ENCODE data around the gene CNGB1. TPM values are rescaled to one million over a fixed set of nuclear protein-coding genes. Genes with fewer than 3 reads are reported as not detected.
A peak's percentile ranks its signal among the peaks of the same experiment; 100 is the strongest.
"Not testable (repeated sequence)": the region's sequence is repeated elsewhere in the genome, so short reads cannot be mapped to it uniquely, and the experiment has no call there.

CNGB1 gene
- total RNA-seq, 1 experiment from 2014 or later = not detected

GRCh38 chr16:57982385-57982784 lies 11.5 kb upstream of the CNGB1 start:
- BruUV-seq (replicated peaks) = no TSS peak
- no peak overlapping the region for H3K4me3 ChIP-seq (ENCODE audit: low read depth, low read length)

DNA sequence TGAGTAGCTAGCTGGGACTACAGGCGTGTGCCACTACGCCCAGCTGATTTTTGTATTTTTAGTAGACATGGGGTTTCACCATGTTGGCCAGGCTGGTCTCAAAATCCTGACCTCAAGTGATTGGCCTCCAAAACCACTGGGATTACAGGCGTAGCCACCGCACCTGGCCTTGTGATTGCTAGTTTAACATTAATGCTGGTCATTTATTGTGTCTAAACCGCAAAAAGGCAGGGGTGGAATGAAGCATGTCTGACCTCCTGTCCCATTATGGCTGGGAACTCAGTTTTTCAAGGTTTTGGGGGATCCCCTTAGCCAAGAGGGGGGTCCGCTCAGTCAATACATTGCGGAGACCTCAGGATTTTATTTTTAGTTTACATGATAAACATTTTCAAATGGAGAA lies 10.7 kb upstream of the CNGB1 start:
- ChIA-PET CTCF (no interaction called here), POLR2A (no interaction called here)
- Histone ChIP-seq H3K36me3 (ENCODE audit: control insufficient read depth, insufficient read depth, low read length) (no peaks in the 10 kb centered on the region), H3K9me3 (no peaks in the 10 kb centered on the region), H3K27me3 (replicated peaks; ENCODE audit: control insufficient read depth, insufficient read depth, low read length) (no peaks in the 10 kb centered on the region), H3K4me3 (ENCODE audit: low read depth, low read length) (no peak overlapping the region), H3K4me1 (peaks cover 23% of the 10 kb centered on the region)
- Mint-ChIP-seq H3K4me3 (ENCODE audit: unreplicated experiment) (no peak overlapping the region), H3K36me3 (ENCODE audit: insufficient read depth, unreplicated experiment) (no peaks in the 10 kb centered on the region), H3K4me1 (ENCODE audit: low read depth, unreplicated experiment) (peaks cover 21% of the 10 kb centered on the region), H3K27ac (ENCODE audit: unreplicated experiment) (no peak overlapping the region), H3K9me3 (ENCODE audit: unreplicated experiment) (no peaks in the 10 kb centered on the region), H3K27me3 (ENCODE audit: insufficient read depth, unreplicated experiment) (no peaks in the 10 kb centered on the region)
- no peak for DNase-seq
- TF ChIP-seq, protein P1, sequence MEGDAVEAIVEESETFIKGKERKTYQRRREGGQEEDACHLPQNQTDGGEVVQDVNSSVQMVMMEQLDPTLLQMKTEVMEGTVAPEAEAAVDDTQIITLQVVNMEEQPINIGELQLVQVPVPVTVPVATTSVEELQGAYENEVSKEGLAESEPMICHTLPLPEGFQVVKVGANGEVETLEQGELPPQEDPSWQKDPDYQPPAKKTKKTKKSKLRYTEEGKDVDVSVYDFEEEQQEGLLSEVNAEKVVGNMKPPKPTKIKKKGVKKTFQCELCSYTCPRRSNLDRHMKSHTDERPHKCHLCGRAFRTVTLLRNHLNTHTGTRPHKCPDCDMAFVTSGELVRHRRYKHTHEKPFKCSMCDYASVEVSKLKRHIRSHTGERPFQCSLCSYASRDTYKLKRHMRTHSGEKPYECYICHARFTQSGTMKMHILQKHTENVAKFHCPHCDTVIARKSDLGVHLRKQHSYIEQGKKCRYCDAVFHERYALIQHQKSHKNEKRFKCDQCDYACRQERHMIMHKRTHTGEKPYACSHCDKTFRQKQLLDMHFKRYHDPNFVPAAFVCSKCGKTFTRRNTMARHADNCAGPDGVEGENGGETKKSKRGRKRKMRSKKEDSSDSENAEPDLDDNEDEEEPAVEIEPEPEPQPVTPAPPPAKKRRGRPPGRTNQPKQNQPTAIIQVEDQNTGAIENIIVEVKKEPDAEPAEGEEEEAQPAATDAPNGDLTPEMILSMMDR (IDR thresholded peaks at IDR 0.05; ENCODE audit: insufficient read depth in 1 of 2, low read depth in 1 of 2, low read length in 1 of 2, severe bottlenecking in 1 of 2, unreplicated experiment in 1 of 2) = no peak
- no TSS peak for BruUV-seq (replicated peaks)
- intact Hi-C loops (cut with micrococcal nuclease; ENCODE audit: unreplicated experiment) = no loop called here

More at GRCh38 chr16:57982385-57982784, 11.5 kb upstream of the CNGB1 start:
- H3K9me3 ChIP-seq = no peaks in the 10 kb centered on the region
- no peaks in the 10 kb centered on the region for H3K9me3 Mint-ChIP-seq (ENCODE audit: unreplicated experiment)
- no peak for DNase-seq
- no peak overlapping the region for H3K27ac Mint-ChIP-seq (ENCODE audit: unreplicated experiment)
- POLR2A ChIA-PET = no interaction called here
- H3K27me3 ChIP-seq (replicated peaks; ENCODE audit: control insufficient read depth, insufficient read depth, low read length) = no peaks in the 10 kb centered on the region
- intact Hi-C loops (cut with micrococcal nuclease; ENCODE audit: unreplicated experiment) = no loop called here
- CTCF ChIA-PET = no interaction called here
- H3K4me1 ChIP-seq = peaks cover 31% of the 10 kb centered on the region
- H3K36me3 Mint-ChIP-seq (ENCODE audit: insufficient read depth, unreplicated experiment) = no peaks in the 10 kb centered on the region
- H3K36me3 ChIP-seq (ENCODE audit: control insufficient read depth, insufficient read depth, low read length) = no peaks in the 10 kb centered on the region
- H3K4me1 Mint-ChIP-seq (ENCODE audit: low read depth, unreplicated experiment) = peaks cover 21% of the 10 kb centered on the region
- H3K4me3 Mint-ChIP-seq (ENCODE audit: unreplicated experiment) = no peak overlapping the region
- TF ChIP-seq, protein P1 (IDR thresholded peaks at IDR 0.05; ENCODE audit: insufficient read depth in 1 of 2, low read depth in 1 of 2, low read length in 1 of 2, severe bottlenecking in 1 of 2, unreplicated experiment in 1 of 2) = no peak
- H3K27me3 Mint-ChIP-seq (ENCODE audit: insufficient read depth, unreplicated experiment) = no peaks in the 10 kb centered on the region

DNA sequence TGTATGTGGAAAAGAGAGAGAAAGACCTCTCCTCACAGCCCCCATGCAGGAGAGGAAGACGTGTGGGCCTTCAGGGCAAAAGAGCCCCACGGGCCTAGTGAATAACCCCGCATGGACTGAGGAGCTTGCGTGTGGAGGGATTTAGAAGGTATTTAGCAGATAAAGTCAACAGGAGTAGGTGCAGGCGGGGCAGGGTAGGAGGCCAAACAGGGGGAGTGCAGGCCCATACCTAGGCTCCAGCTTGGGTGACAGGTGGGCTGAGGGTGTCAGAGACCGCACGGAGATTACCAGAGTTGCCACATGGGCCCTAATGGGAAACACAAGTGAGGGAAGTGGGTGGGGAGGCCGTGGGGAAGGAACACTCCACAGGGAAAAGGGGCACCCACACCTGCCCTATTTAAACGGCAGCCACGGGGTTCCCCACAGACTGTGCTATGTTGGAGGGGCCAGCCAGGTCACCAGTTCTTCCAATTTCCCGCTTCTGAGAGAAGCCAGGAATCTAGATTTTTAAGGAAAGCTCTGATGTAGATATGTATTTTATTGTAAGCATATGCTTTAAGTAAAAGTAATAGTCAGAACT lies 8.2 kb upstream of the CNGB1 start:
- no peak overlapping the region for H3K4me3 ChIP-seq (ENCODE audit: low read depth, low read length)
- peaks cover 10% of the 10 kb centered on the region for H3K4me1 ChIP-seq
- H3K27me3 ChIP-seq (replicated peaks; ENCODE audit: control insufficient read depth, insufficient read depth, low read length) = no peaks in the 10 kb centered on the region
- DNase-seq = peak in 1 of 2 experiments; percentile 49
- TF ChIP-seq, protein P1 (IDR thresholded peaks at IDR 0.05; ENCODE audit: insufficient read depth in 1 of 2, low read depth in 1 of 2, low read length in 1 of 2, severe bottlenecking in 1 of 2, unreplicated experiment in 1 of 2) = no peak
- Mint-ChIP-seq H3K9me3 (ENCODE audit: unreplicated experiment) (no peaks in the 10 kb centered on the region), H3K4me3 (ENCODE audit: unreplicated experiment) (no peak overlapping the region), H3K4me1 (ENCODE audit: low read depth, unreplicated experiment) (peaks cover 14% of the 10 kb centered on the region), H3K36me3 (ENCODE audit: insufficient read depth, unreplicated experiment) (no peaks in the 10 kb centered on the region), H3K27me3 (ENCODE audit: insufficient read depth, unreplicated experiment) (no peaks in the 10 kb centered on the region), H3K27ac (ENCODE audit: unreplicated experiment) (peak overlapping the region; percentile 23)
- ChIA-PET POLR2A (no interaction called here), CTCF (no interaction called here)
- intact Hi-C loops (cut with micrococcal nuclease; ENCODE audit: unreplicated experiment) = no loop called here
- BruUV-seq (replicated peaks) = no TSS peak
- H3K9me3 ChIP-seq = no peaks in the 10 kb centered on the region
- H3K36me3 ChIP-seq (ENCODE audit: control insufficient read depth, insufficient read depth, low read length) = no peaks in the 10 kb centered on the region

GRCh38 chr16:57978070-57978465 lies 7.1 kb upstream of the CNGB1 start:
- CTCF ChIA-PET = interaction anchor here (0.8 kb wide), 1 partner anchor 79 kb away, joined by 3 read pairs; no protein-coding TSS in a partner anchor
- H3K9me3 ChIP-seq; H3K27me3 ChIP-seq (replicated peaks; ENCODE audit: control insufficient read depth, insufficient read depth, low read length); H3K36me3 ChIP-seq (ENCODE audit: control insufficient read depth, insufficient read depth, low read length); H3K4me1 ChIP-seq; H3K27ac Mint-ChIP-seq (ENCODE audit: unreplicated experiment); H3K27me3 Mint-ChIP-seq (ENCODE audit: insufficient read depth, unreplicated experiment); H3K9me3 Mint-ChIP-seq (ENCODE audit: unreplicated experiment); BruUV-seq (replicated peaks); H3K4me3 ChIP-seq (ENCODE audit: low read depth, low read length); DNase-seq; H3K36me3 Mint-ChIP-seq (ENCODE audit: insufficient read depth, unreplicated experiment); intact Hi-C loops (cut with micrococcal nuclease; ENCODE audit: unreplicated experiment); H3K4me3 Mint-ChIP-seq (ENCODE audit: unreplicated experiment): not testable (repeated sequence)
- H3K4me1 Mint-ChIP-seq (ENCODE audit: low read depth, unreplicated experiment) = peaks cover 14% of the 10 kb centered on the region
- POLR2A ChIA-PET = interaction anchor here (1.0 kb wide), 1 partner anchor 183 kb away, joined by 3 read pairs; no protein-coding TSS in a partner anchor

Data from Caco-2 (cell line).